ENCODE results near the gene BPIFB2.
A peak's percentile ranks its signal among the peaks of the same experiment; 100 is the strongest.

The BPIFB2 gene

GRCh38 chr20:32963176-32963575, 44.3 kb upstream of the BPIFB2 start:
- TF ChIP-seq CTCF (IDR thresholded peaks at IDR 0.05; ENCODE audit: low read depth, low read length, missing control alignments) = no peak
- no peak for DNase-seq (ENCODE audit: low read depth)
- no peak overlapping the region for H3K4me3 ChIP-seq (ENCODE audit: low read depth, low read length)

- no peak overlapping the region for H3K4me3 ChIP-seq (ENCODE audit: low read depth, low read length)
- no peak for DNase-seq (ENCODE audit: low read depth)
- TF ChIP-seq CTCF (IDR thresholded peaks at IDR 0.05; ENCODE audit: low read depth, low read length, missing control alignments) = no peak
Observed at GRCh38 chr20:32964575-32964974, 42.9 kb upstream of the BPIFB2 start.

DNA sequence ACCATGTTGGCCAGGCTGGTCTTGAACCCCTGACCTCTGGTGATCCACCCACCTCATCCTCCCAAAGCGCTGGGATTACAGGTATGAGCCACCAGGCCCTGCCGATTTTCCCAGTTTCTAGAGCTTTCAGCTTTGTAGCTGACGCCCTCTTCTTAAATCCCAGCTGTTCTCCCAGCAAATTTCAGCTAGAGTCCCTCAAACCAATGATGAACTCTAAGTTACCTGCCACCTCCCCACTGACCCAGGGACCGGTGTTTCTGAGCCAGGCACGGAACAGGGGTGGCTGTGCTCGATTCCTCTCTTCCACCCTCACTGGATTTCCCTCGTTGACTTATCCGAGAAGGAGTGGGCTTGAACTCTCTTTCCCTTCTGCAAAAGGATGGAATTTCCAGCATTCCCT, 42.4 kb upstream of the BPIFB2 start:
- no peak for TF ChIP-seq CTCF (IDR thresholded peaks at IDR 0.05; ENCODE audit: low read depth, low read length, missing control alignments)
- no peak for DNase-seq (ENCODE audit: low read depth)
- no peak overlapping the region for H3K4me3 ChIP-seq (ENCODE audit: low read depth, low read length)

DNA sequence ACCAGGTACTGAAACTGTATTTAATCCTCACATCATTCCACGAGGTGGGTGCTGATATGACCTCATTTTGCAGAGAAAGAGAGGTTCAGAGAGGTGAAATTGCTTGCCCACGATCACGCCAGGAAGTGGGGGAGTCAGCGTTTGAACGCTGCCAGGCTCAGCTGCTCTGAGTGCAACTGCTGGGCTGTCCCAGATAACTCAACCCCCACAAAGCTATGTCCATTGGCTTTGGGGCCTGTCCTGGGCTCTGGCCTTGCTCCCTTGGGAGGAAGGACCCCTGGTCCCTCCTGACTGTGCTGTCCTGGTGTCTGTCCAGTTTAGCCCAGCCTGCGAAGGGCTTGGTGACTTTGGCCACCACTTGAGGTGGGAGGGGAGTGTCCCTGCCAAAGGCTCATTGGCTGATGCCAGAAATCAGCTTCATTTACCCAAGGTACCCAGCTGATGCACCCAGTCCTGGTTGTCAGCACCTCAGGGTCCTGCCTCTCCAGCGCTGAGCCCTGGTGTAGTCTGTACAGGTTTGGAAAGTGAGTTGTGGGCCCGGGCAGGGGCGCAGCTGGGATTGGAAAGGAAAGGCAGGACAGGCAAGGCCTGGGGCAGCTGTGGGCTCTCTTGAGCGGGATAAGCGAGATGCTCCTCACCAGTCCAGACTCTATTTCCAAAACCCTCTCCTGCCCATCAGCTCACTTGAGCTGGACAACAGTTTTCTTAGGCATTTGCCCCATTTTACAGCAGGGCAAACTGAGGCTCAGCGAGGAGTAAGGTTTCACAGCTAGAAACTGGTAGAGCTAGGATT, 41.7 kb upstream of the BPIFB2 start:
- no peak for TF ChIP-seq CTCF (IDR thresholded peaks at IDR 0.05; ENCODE audit: low read depth, low read length, missing control alignments)
- H3K4me3 ChIP-seq (ENCODE audit: low read depth, low read length) = no peak overlapping the region
- DNase-seq (ENCODE audit: low read depth) = no peak

- H3K4me3 ChIP-seq (ENCODE audit: low read depth, low read length) = no peak overlapping the region
- DNase-seq (ENCODE audit: low read depth) = no peak
- TF ChIP-seq CTCF (IDR thresholded peaks at IDR 0.05; ENCODE audit: low read depth, low read length, missing control alignments) = no peak
Observed at GRCh38 chr20:32966382-32966781, 41.1 kb upstream of the BPIFB2 start.

DNA sequence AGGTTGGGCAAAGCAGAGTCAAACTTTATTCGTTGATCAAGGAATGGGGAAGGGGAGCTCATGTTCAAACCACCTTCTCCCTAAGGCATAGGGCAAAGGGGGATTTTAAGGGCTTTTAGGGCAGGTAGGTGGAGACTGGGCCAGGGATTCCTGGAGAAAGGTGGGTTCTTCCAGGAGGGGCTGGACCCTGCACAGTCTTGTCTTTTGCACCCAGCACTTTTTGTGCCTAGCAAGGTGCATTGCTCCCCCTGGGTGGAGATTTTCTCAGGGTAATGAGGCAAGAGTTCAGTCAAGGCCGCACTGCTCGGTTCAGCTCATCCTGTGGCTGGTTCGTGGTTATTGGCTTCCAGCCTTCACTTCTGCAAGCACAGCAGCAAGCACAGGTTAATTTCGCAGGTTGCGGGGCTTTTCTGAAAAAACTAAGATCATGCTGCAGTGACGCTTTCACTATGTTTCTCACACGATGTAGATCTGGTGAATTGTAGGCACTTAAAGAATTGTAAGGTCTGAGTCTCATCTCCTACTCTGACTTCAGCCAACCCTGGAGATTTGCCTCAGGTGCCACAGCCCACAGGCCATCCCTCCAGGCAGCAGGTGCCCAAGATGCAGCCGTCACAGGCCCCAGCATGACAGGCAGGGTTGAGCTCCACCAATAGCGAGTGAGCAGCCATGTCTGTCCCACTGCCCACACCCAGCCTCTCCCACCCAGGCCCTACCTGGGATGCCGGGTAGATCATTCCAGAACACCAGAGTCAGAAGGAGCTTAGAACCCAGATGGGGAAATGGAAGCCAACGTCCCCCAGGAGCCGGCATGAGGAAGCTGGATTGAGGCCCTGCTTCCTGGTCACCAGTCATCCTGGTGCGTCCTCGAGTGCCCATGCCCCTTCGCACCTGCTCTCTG, 40.4 kb upstream of the BPIFB2 start:
- no peak for TF ChIP-seq CTCF (IDR thresholded peaks at IDR 0.05; ENCODE audit: low read depth, low read length, missing control alignments)
- H3K4me3 ChIP-seq (ENCODE audit: low read depth, low read length) = no peak overlapping the region
- DNase-seq (ENCODE audit: low read depth) = peak; percentile 15

Data from GM12864 (cell line).